B cell (primary cell): ENCODE measurements around the gene DOLPP1. TPM values are rescaled to one million over a fixed set of nuclear protein-coding genes. Genes with fewer than 3 reads are reported as not detected.

ENCODE experiments used
- ATAC-seq: fragments of 200-7000 bp; cut with Tn5 transposase; one replicate; pipeline ENCODE4 v1.10.0; 2021; ENCODE audit warnings: low read depth, mild to moderate bottlenecking, moderate number of reproducible peaks, moderate library complexity
- CTCF ChIA-PET: fragments of 350-600 bp; sonication (Branson Sonifier 250); formaldehyde crosslinking; loops from one replicate; lab custom pipeline; 2021; ENCODE audit warnings: antibody characterized with exemption, inconsistent platforms; lab: Charles Lee
- POLR2A ChIA-PET: fragments of 350-600 bp; sonication (Branson Sonifier 250); formaldehyde crosslinking; loops from one replicate; lab custom pipeline; 2021; ENCODE audit warnings: antibody characterized with exemption; lab: Charles Lee
- DNase-seq: peaks from one replicate; pipeline ENCODE4 v3.0.0; 2013
- H2AFZ ChIP-seq: 2 replicates; pipeline ENCODE4 v1.6.1; 2012; ENCODE audit warnings: mild to moderate bottlenecking, low read depth, low read length; ENCODE audit not compliant: insufficient read depth, poor library complexity, severe bottlenecking
- H3K27ac ChIP-seq, 2 donors: 1 replicate in 1 of 2; 2 replicates in 1 of 2; pipeline ENCODE4 v1.5.1; 2012 to 2013; ENCODE audit warnings: low read length in 2 of 2, mild to moderate bottlenecking in 2 of 2, moderate library complexity in 1 of 2
- H3K27me3 ChIP-seq, 4 experiments: fragments of 200-600 bp in 1 of 4; sonication (generic) in 1 of 4; replicated peaks in 1 of 4; 1 replicate in 2 of 4; 2 replicates in 2 of 4; pipeline versions ENCODE4 v1.6.1 to v1.7.0; 2013 to 2016; ENCODE audit warnings: low read length in 3 of 4, mild to moderate bottlenecking in 2 of 4, mixed read lengths in 1 of 4, moderate library complexity in 1 of 4; ENCODE audit not compliant: insufficient read depth in 4 of 4, control insufficient read depth in 3 of 4; ENCODE audit errors: control extremely low read depth in 1 of 4
- H3K36me3 ChIP-seq, 2 experiments: replicated peaks in 1 of 2; 1 replicate in 1 of 2; 2 replicates in 1 of 2; pipeline versions ENCODE4 v1.6.1 to v1.7.1; 2013; ENCODE audit warnings: low read length in 1 of 2; ENCODE audit not compliant: insufficient read depth in 2 of 2, control insufficient read depth in 1 of 2; ENCODE audit errors: control extremely low read depth in 1 of 2, extremely low read depth in 1 of 2
- H3K4me1 ChIP-seq, 2 donors: fragments of 200-600 bp in 1 of 2; sonication (generic) in 1 of 2; 1 replicate in 1 of 2; 2 replicates in 1 of 2; pipeline versions ENCODE4 v1.5.1 to v1.6.1; 2013 to 2017; ENCODE audit warnings: low read length in 2 of 2; ENCODE audit not compliant: control insufficient read depth in 2 of 2, insufficient read depth in 2 of 2
- H3K4me2 ChIP-seq: replicated peaks from 2 replicates; pipeline ENCODE3; 2012; ENCODE audit warnings: mild to moderate bottlenecking, low read depth, low read length; ENCODE audit not compliant: poor library complexity, severe bottlenecking
- H3K4me3 ChIP-seq, 5 experiments: fragments of 200-600 bp in 1 of 5; sonication (generic) in 1 of 5; 1 replicate in 3 of 5; 2 replicates in 2 of 5; pipeline versions ENCODE4 v1.5.1 to v1.7.0; 2011 to 2016; ENCODE audit warnings: low read length in 4 of 5, mild to moderate bottlenecking in 4 of 5, low read depth in 2 of 5, control low read depth in 1 of 5, moderate library complexity in 1 of 5; ENCODE audit not compliant: insufficient read depth in 1 of 5; ENCODE audit errors: control extremely low read depth in 1 of 5, extremely low read depth in 1 of 5
- H3K79me2 ChIP-seq: fragments of 200-600 bp; sonication (generic); one replicate; pipeline ENCODE4 v1.6.0; 2016; ENCODE audit warnings: low read length; ENCODE audit not compliant: control insufficient read depth, insufficient read depth
- H3K9ac ChIP-seq: fragments of 200-600 bp; sonication (generic); 2 replicates; pipeline ENCODE4 v1.6.1; 2017; ENCODE audit warnings: mild to moderate bottlenecking, low read length, moderate library complexity
- H3K9me3 ChIP-seq, 3 donors: one replicate each; pipeline versions ENCODE4 v1.6.1 to v1.7.1; 2013; ENCODE audit warnings: low read length in 2 of 3; ENCODE audit not compliant: control insufficient read depth in 2 of 3, insufficient read depth in 1 of 3; ENCODE audit errors: control extremely low read depth in 1 of 3
- H4K20me1 ChIP-seq: 2 replicates; pipeline ENCODE4 v1.6.0; 2012; ENCODE audit warnings: mild to moderate bottlenecking, low read length; ENCODE audit not compliant: insufficient read depth, control insufficient read depth, poor library complexity, severe bottlenecking
- H3K27ac Mint-ChIP-seq: one replicate; pipeline ENCODE4 v1.8.0; 2021; ENCODE audit warnings: mixed read lengths
- H3K27me3 Mint-ChIP-seq: one replicate; pipeline ENCODE4 v1.8.0; 2021; ENCODE audit warnings: mixed read lengths
- H3K4me1 Mint-ChIP-seq: one replicate; pipeline ENCODE4 v1.8.0; 2021; ENCODE audit warnings: mixed read lengths
- H3K4me3 Mint-ChIP-seq: one replicate; pipeline ENCODE4 v1.8.0; 2021; ENCODE audit warnings: mixed read lengths
- H3K9me3 Mint-ChIP-seq: one replicate; pipeline ENCODE4 v1.8.0; 2022; ENCODE audit warnings: mixed read lengths; ENCODE audit not compliant: insufficient read depth
- EZH2 ChIP-seq: IDR thresholded peaks from 2 replicates; pipeline ENCODE4 v1.6.1; 2012; ENCODE audit warnings: borderline replicate concordance, low read depth, mild to moderate bottlenecking, moderate library complexity, low read length; ENCODE audit not compliant: insufficient read depth, poor library complexity, severe bottlenecking
- WGBS: methylation state at CpG from one replicate; pipeline ENCODE4 v1.1.5; 2013; ENCODE audit warnings: missing lambda C conversion rate; ENCODE audit not compliant: insufficient coverage; 5-methylcytosine and 5-hydroxymethylcytosine counted together
- intact Hi-C: fragments of 100-400 bp; cut with micrococcal nuclease; formaldehyde crosslinking; loops from one replicate; pipeline ENCODE4 v1.10.0; 2022
- polyA plus RNA-seq: library from polyadenylated mRNA; depleted of rRNA; stranded (reverse); fragments of >200 nt; gene quantifications from 2 replicates; pipeline ENCODE4 v1.2.3, GENCODE V29; 2012
- total RNA-seq, 2 donors: library from RNA; stranded (reverse); fragments of 120-200 nt in 1 of 2; gene quantifications; 1 replicate in 1 of 2; 2 replicates in 1 of 2; pipeline versions ENCODE4 v1.2.3 to v1.2.4, GENCODE V29; 2013 to 2022
- TF ChIP-seq, protein P1 (sequence below): fragments of 200-600 bp; IDR thresholded peaks from one replicate; pipeline ENCODE4 v1.8.0; 2022; ENCODE audit warnings: antibody characterized with exemption, mild to moderate bottlenecking

Gene DOLPP1
- total and polyA plus RNA-seq, 2 donors (not counting 1 experiment from before 2014, with no cell fraction given), result 4.7 to 8.6 TPM

GRCh38 chr9:129063061-129063460 lies 17.9 kb upstream of the DOLPP1 start:
- Histone ChIP-seq H3K4me1 (peaks cover under 1 to 3% of the 10 kb centered on the region in 2 donors), H3K9ac (no peak overlapping the region), H3K27ac (no peak overlapping the region), H3K36me3 (peaks cover 0 to 56% of the 10 kb centered on the region in 2 experiments), H3K4me3 (no peak overlapping the region), H2AFZ (no peak overlapping the region), H4K20me1 (no peaks in the 10 kb centered on the region), H3K27me3 (no peaks in the 10 kb centered on the region), H3K79me2 (no peaks in the 10 kb centered on the region), H3K9me3 (no peaks in the 10 kb centered on the region), H3K4me2 (no peak overlapping the region)
- POLR2A ChIA-PET, result interaction anchor here (0.6 kb wide), 1 partner anchor 39 kb away, joined by 5 read pairs; no protein-coding TSS in a partner anchor
- no peak for TF ChIP-seq EZH2
- TF ChIP-seq, protein P1, sequence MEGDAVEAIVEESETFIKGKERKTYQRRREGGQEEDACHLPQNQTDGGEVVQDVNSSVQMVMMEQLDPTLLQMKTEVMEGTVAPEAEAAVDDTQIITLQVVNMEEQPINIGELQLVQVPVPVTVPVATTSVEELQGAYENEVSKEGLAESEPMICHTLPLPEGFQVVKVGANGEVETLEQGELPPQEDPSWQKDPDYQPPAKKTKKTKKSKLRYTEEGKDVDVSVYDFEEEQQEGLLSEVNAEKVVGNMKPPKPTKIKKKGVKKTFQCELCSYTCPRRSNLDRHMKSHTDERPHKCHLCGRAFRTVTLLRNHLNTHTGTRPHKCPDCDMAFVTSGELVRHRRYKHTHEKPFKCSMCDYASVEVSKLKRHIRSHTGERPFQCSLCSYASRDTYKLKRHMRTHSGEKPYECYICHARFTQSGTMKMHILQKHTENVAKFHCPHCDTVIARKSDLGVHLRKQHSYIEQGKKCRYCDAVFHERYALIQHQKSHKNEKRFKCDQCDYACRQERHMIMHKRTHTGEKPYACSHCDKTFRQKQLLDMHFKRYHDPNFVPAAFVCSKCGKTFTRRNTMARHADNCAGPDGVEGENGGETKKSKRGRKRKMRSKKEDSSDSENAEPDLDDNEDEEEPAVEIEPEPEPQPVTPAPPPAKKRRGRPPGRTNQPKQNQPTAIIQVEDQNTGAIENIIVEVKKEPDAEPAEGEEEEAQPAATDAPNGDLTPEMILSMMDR, result no peak
- intact Hi-C loops, result no loop called here
- no peak overlapping the region for H3K27ac Mint-ChIP-seq
- no peak for ATAC-seq
- CTCF ChIA-PET, result no interaction called here
- H3K9me3 Mint-ChIP-seq, result no peaks in the 10 kb centered on the region
- no peak for DNase-seq
- H3K4me1 Mint-ChIP-seq, result peaks cover under 1% of the 10 kb centered on the region
- no peak overlapping the region for H3K4me3 Mint-ChIP-seq
- no peaks in the 10 kb centered on the region for H3K27me3 Mint-ChIP-seq
- WGBS, result 100% methylated on average over 5 of the region's 9 CpGs

DNA sequence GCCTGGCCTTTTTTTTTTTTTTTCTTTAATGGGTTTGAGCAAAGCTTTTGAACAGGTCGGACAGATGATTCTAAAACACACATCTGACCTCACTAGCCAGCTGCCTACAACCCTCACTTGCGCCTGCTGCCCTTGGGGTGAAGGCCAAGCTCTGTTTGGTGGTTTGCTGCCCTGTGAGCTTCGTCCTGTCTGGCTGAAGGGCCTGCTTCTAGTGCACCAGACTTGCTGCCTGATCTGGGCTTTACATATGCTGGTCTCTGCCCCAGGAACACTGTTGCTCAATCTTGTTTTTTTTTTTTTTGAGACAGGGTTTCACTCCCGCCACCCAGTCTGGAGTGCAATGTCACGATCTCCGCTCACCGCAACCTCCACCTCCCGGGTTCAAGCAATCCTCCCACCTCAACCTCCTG lies 16.4 kb upstream of the DOLPP1 start:
- H3K9ac ChIP-seq, result no peak overlapping the region
- H4K20me1 ChIP-seq, result no peaks in the 10 kb centered on the region
- H3K79me2 ChIP-seq, result no peaks in the 10 kb centered on the region
- Mint-ChIP-seq H3K27me3 (no peaks in the 10 kb centered on the region), H3K27ac (no peak overlapping the region), H3K9me3 (no peaks in the 10 kb centered on the region), H3K4me3 (no peak overlapping the region), H3K4me1 (peaks cover 15% of the 10 kb centered on the region)
- DNase-seq (no peak), ATAC-seq (no peak)
- H3K9me3 ChIP-seq, result no peaks in the 10 kb centered on the region
- peaks cover 14 to 18% of the 10 kb centered on the region in 2 donors for H3K4me1 ChIP-seq
- H2AFZ ChIP-seq, result no peak overlapping the region
- intact Hi-C loops, result no loop called here
- 100% methylated on average over 2 of the region's 8 CpGs for WGBS
- CTCF ChIA-PET, result interaction anchor here (0.7 kb wide), 1 partner anchor 56 kb away, joined by 3 read pairs; no protein-coding TSS in a partner anchor
- no peak overlapping the region for H3K4me2 ChIP-seq
- no peak overlapping the region for H3K27ac ChIP-seq
- H3K4me3 ChIP-seq, result no peak overlapping the region
- no peaks in the 10 kb centered on the region for H3K27me3 ChIP-seq
- POLR2A ChIA-PET, result interaction anchor here (0.7 kb wide), 1 partner anchor 19 kb away, joined by 4 read pairs; no protein-coding TSS in a partner anchor
- peaks cover 0 to 51% of the 10 kb centered on the region in 2 experiments for H3K36me3 ChIP-seq
- TF ChIP-seq EZH2, result no peak
